H9 (cell line): ENCODE data around the gene TBC1D7. TPM values are rescaled to one million over a fixed set of nuclear protein-coding genes. Genes with fewer than 3 reads are reported as not detected.

Experiments used
- DNase-seq: peaks from one replicate; pipeline ENCODE4 v3.0.0-alpha.2; 2017
- H2AFZ ChIP-seq: one replicate; pipeline ENCODE4 v1.6.1; 2013; ENCODE audit warnings: mild to moderate bottlenecking, low read length, control low read depth, moderate library complexity
- H2AK5ac ChIP-seq: 2 replicates; pipeline ENCODE4 v1.6.1; 2013; ENCODE audit warnings: low read length, control low read depth, mixed read lengths; ENCODE audit not compliant: insufficient read length
- H2BK120ac ChIP-seq: one replicate; pipeline ENCODE4 v1.6.1; 2013; ENCODE audit warnings: low read depth, mild to moderate bottlenecking, low read length, control low read depth, inconsistent platforms; ENCODE audit not compliant: poor library complexity, severe bottlenecking
- H2BK12ac ChIP-seq: 2 replicates; pipeline ENCODE4 v1.6.1; 2013; ENCODE audit warnings: low read length, control low read depth, mixed read lengths, low read depth; ENCODE audit not compliant: insufficient read length
- H2BK15ac ChIP-seq: 2 replicates; pipeline ENCODE4 v1.6.1; 2013; ENCODE audit warnings: low read depth, low read length, control low read depth
- H2BK20ac ChIP-seq: one replicate; pipeline ENCODE4 v1.6.1; 2013; ENCODE audit warnings: low read depth, mild to moderate bottlenecking, low read length, control low read depth, inconsistent platforms; ENCODE audit not compliant: poor library complexity, severe bottlenecking
- H2BK5ac ChIP-seq: 2 replicates; pipeline ENCODE4 v1.6.1; 2013; ENCODE audit warnings: low read length, control low read depth, mixed read lengths; ENCODE audit not compliant: insufficient read length
- H3K14ac ChIP-seq: 2 replicates; pipeline ENCODE4 v1.6.1; 2013; ENCODE audit warnings: low read length, control low read depth; ENCODE audit not compliant: insufficient read depth
- H3K18ac ChIP-seq: 2 replicates; pipeline ENCODE4 v1.6.1; 2013; ENCODE audit warnings: low read depth, mild to moderate bottlenecking, mixed read lengths, low read length, control low read depth; ENCODE audit not compliant: insufficient read length
- H3K23ac ChIP-seq: 2 replicates; pipeline ENCODE4 v1.6.1; 2013; ENCODE audit warnings: low read length, control low read depth, mixed read lengths, low read depth; ENCODE audit not compliant: insufficient read length
- H3K23me2 ChIP-seq: 2 replicates; pipeline ENCODE4 v1.6.1; 2013; ENCODE audit warnings: low read depth, mild to moderate bottlenecking, mixed read lengths, low read length, control low read depth; ENCODE audit not compliant: insufficient read length, poor library complexity, severe bottlenecking
- H3K27ac ChIP-seq: 2 replicates; pipeline ENCODE4 v1.5.1; 2013; ENCODE audit warnings: low read length, control low read depth, mixed read lengths, low read depth; ENCODE audit not compliant: insufficient read length
- H3K27me3 ChIP-seq: 2 replicates; pipeline ENCODE4 v1.6.1; 2013; ENCODE audit warnings: low read length, control low read depth, inconsistent platforms; ENCODE audit not compliant: insufficient read depth
- H3K4ac ChIP-seq: 2 replicates; pipeline ENCODE4 v1.6.1; 2013; ENCODE audit warnings: low read depth, mild to moderate bottlenecking, control low read depth, inconsistent platforms, low read length, moderate library complexity
- H3K4me1 ChIP-seq: 2 replicates; pipeline ENCODE4 v1.6.1; 2013; ENCODE audit warnings: low read length, control low read depth, inconsistent platforms; ENCODE audit not compliant: insufficient read depth
- H3K4me2 ChIP-seq: 2 replicates; pipeline ENCODE4 v1.6.1; 2013; ENCODE audit warnings: low read length, control low read depth, mixed read lengths; ENCODE audit not compliant: insufficient read length, insufficient read depth
- H3K56ac ChIP-seq: 2 replicates; pipeline ENCODE4 v1.6.1; 2013; ENCODE audit warnings: low read depth, mild to moderate bottlenecking, mixed read lengths, low read length, control low read depth; ENCODE audit not compliant: insufficient read length
- H3K79me1 ChIP-seq: 2 replicates; pipeline ENCODE4 v1.6.1; 2013; ENCODE audit warnings: low read depth, mild to moderate bottlenecking, moderate library complexity, low read length, control low read depth, inconsistent platforms; ENCODE audit not compliant: insufficient read depth, poor library complexity, severe bottlenecking
- H3K79me2 ChIP-seq: 2 replicates; pipeline ENCODE4 v1.6.1; 2013; ENCODE audit warnings: low read length, control low read depth, inconsistent platforms; ENCODE audit not compliant: insufficient read depth
- H3K9ac ChIP-seq: 2 replicates; pipeline ENCODE4 v1.6.1; 2013; ENCODE audit warnings: low read length, control low read depth, mixed read lengths; ENCODE audit not compliant: insufficient read length; ENCODE audit errors: extremely low read depth
- H3K9me3 ChIP-seq: one replicate; pipeline ENCODE4 v1.6.1; 2013; ENCODE audit warnings: low read depth, low read length, inconsistent platforms; ENCODE audit not compliant: control insufficient read depth
- H3T11ph ChIP-seq: one replicate; pipeline ENCODE4 v1.6.1; 2013; ENCODE audit warnings: mild to moderate bottlenecking, low read length, control low read depth, inconsistent platforms
- H4K20me1 ChIP-seq: one replicate; pipeline ENCODE4 v1.6.1; 2013; ENCODE audit not compliant: control insufficient read depth, insufficient read length, insufficient read depth
- H4K5ac ChIP-seq: 2 replicates; pipeline ENCODE4 v1.6.1; 2013; ENCODE audit warnings: low read depth, mild to moderate bottlenecking, mixed read lengths, low read length, control low read depth; ENCODE audit not compliant: insufficient read length
- H4K8ac ChIP-seq: replicated peaks from 2 replicates; pipeline ENCODE4 v1.6.1; 2013; ENCODE audit warnings: low read length, control low read depth, mixed read lengths, low read depth; ENCODE audit not compliant: insufficient read length
- H4K91ac ChIP-seq: 2 replicates; pipeline ENCODE4 v1.6.1; 2013; ENCODE audit warnings: low read depth, mild to moderate bottlenecking, moderate library complexity, mixed read lengths, low read length, control low read depth; ENCODE audit not compliant: insufficient read length
- H3K27ac Mint-ChIP-seq, 3 experiments: 2 replicates in 2 of 3; 3 replicates in 1 of 3; pipeline ENCODE4 v1.8.0; 2020 to 2021; ENCODE audit warnings: mixed read lengths in 3 of 3, mild to moderate bottlenecking in 1 of 3, moderate library complexity in 1 of 3
- H3K27me3 Mint-ChIP-seq: 2 replicates; pipeline ENCODE4 v1.8.0; 2021; ENCODE audit warnings: low read depth, mild to moderate bottlenecking, moderate library complexity, mixed read lengths
- H3K36me3 Mint-ChIP-seq, 3 experiments: 2 replicates in 2 of 3; 3 replicates in 1 of 3; pipeline ENCODE4 v1.8.0; 2020 to 2021; ENCODE audit warnings: low read depth in 3 of 3, mixed read lengths in 3 of 3; ENCODE audit not compliant: insufficient read depth in 1 of 3
- H3K4me1 Mint-ChIP-seq, 2 experiments: 2 replicates each; pipeline ENCODE4 v1.8.0; 2020; ENCODE audit warnings: mixed read lengths in 2 of 2
- H3K4me3 Mint-ChIP-seq, 2 experiments: 2 replicates in 1 of 2; 3 replicates in 1 of 2; pipeline ENCODE4 v1.8.0; 2020 to 2021; ENCODE audit warnings: mild to moderate bottlenecking in 2 of 2, mixed read lengths in 2 of 2, moderate library complexity in 1 of 2
- H3K9me3 Mint-ChIP-seq, 2 experiments: 2 replicates in 1 of 2; 3 replicates in 1 of 2; pipeline ENCODE4 v1.8.0; 2020; ENCODE audit warnings: mild to moderate bottlenecking in 2 of 2, mixed read lengths in 2 of 2, moderate library complexity in 1 of 2
- CTCF ChIP-seq: fragments of 200-600 bp; sonication (generic); conservative IDR thresholded peaks from 3 replicates; pipeline ENCODE4 v1.8.0; 2021; ENCODE audit warnings: antibody characterized with exemption, mild to moderate bottlenecking
- WGBS: extraction: QIAGEN DNeasy Blood & Tissue Kit; methylation state at CpG from one replicate; pipeline ENCODE4 v1.1.7; 2013; ENCODE audit warnings: missing lambda C conversion rate, low lambda C conversion rate, mixed read lengths; ENCODE audit not compliant: insufficient read length; ENCODE audit errors: extremely low coverage; 5-methylcytosine and 5-hydroxymethylcytosine counted together
- total RNA-seq: library from RNA; stranded (reverse); gene quantifications from 2 replicates; pipeline ENCODE4 v1.2.1, GENCODE V29; 2021

TBC1D7 gene
- total RNA-seq, 1 experiment from 2014 or later = 33.9 TPM

- Histone ChIP-seq H2BK20ac (no peak overlapping the region), H3K14ac (no peak overlapping the region), H2AFZ (peak overlapping the region; percentile 69), H2BK5ac (no peak overlapping the region), H4K20me1 (no peaks in the 10 kb centered on the region), H3T11ph (no peak overlapping the region), H4K8ac (no peak overlapping the region), H3K79me2 (no peaks in the 10 kb centered on the region), H3K56ac (no peak overlapping the region), H4K5ac (no peak overlapping the region), H3K9ac (no peak overlapping the region), H4K91ac (no peak overlapping the region), H3K23me2 (no peaks in the 10 kb centered on the region), H2AK5ac (no peak overlapping the region), H3K4me2 (no peak overlapping the region), H3K4me1 (peaks cover 2% of the 10 kb centered on the region; the same call in 1 of the 2 replicates), H3K27me3 (no peaks in the 10 kb centered on the region), H2BK15ac (no peak overlapping the region), H2BK120ac (no peak overlapping the region), H3K23ac (no peak overlapping the region), H3K4ac (no peak overlapping the region), H3K18ac (no peak overlapping the region), H2BK12ac (no peak overlapping the region), H3K9me3 (no peaks in the 10 kb centered on the region), H3K27ac (no peak overlapping the region), H3K79me1 (no peaks in the 10 kb centered on the region)
- H3K36me3 Mint-ChIP-seq = no peaks in the 10 kb centered on the region; a peak in 1 of 7 replicates
- peak; percentile 87 for DNase-seq
- peak; percentile 91 for TF ChIP-seq CTCF
- H3K4me1 Mint-ChIP-seq = peaks cover 12 to 14% of the 10 kb centered on the region in 2 experiments
- H3K4me3 Mint-ChIP-seq = no peak overlapping the region
- WGBS = no CpG with 5 or more reads among the region's 11 CpGs
- H3K27ac Mint-ChIP-seq = no peak overlapping the region
- peaks cover 3 to 4% of the 10 kb centered on the region in 2 experiments for H3K9me3 Mint-ChIP-seq
- no peaks in the 10 kb centered on the region; the same call in 1 of the 2 replicates for H3K27me3 Mint-ChIP-seq
Measured at GRCh38 chr6:13336553-13336952, 8.2 kb upstream of the TBC1D7 start.
